Keratinocyte (primary cell): ENCODE results near the gene MGLL. TPM values are rescaled to one million over a fixed set of nuclear protein-coding genes. Genes with fewer than 3 reads are reported as not detected.

ENCODE experiments used
- DNase-seq: peaks from one replicate; pipeline ENCODE4 v3.0.0-alpha.2; 2011; ENCODE audit warnings: low read depth, missing footprints, low spot score
- FAIRE-seq: peaks from 2 replicates; lab custom pipeline; 2011; peaks lifted over from hg19 to GRCh38; lab: Jason Lieb, UNC
- H2AFZ ChIP-seq: 2 replicates; pipeline ENCODE4 v1.6.0; 2012; ENCODE audit warnings: low read length, control low read depth, inconsistent platforms; ENCODE audit not compliant: control insufficient read depth
- H3K27ac ChIP-seq: 2 replicates; pipeline ENCODE4 v1.5.1; 2011; ENCODE audit warnings: low read length; ENCODE audit not compliant: control insufficient read depth, insufficient read depth
- H3K27me3 ChIP-seq: 3 replicates; pipeline ENCODE4 v1.6.0; 2011; ENCODE audit warnings: low read length; ENCODE audit not compliant: control insufficient read depth, insufficient read depth; ENCODE audit errors: extremely low read depth
- H3K36me3 ChIP-seq, 2 experiments: 2 replicates in 1 of 2; 3 replicates in 1 of 2; pipeline ENCODE4 v1.5.1; 2011; ENCODE audit warnings: low read length in 2 of 2, mild to moderate bottlenecking in 1 of 2; ENCODE audit not compliant: control insufficient read depth in 2 of 2, insufficient read depth in 2 of 2; ENCODE audit errors: extremely low read depth in 1 of 2
- H3K4me1 ChIP-seq: 3 replicates; pipeline ENCODE4 v1.5.1; 2011; ENCODE audit warnings: low read length; ENCODE audit not compliant: control insufficient read depth, insufficient read depth; ENCODE audit errors: extremely low read depth
- H3K4me2 ChIP-seq: 3 replicates; pipeline ENCODE4 v1.6.0; 2011; ENCODE audit warnings: low read depth, low read length; ENCODE audit not compliant: control insufficient read depth, insufficient read depth; ENCODE audit errors: extremely low read depth
- H3K4me3 ChIP-seq, 3 experiments: fragments of 200-600 bp in 1 of 3; sonication (generic) in 1 of 3; 2 replicates in 2 of 3; 3 replicates in 1 of 3; pipeline ENCODE4 v1.5.1; 2011 to 2016; ENCODE audit warnings: low read length in 3 of 3, mild to moderate bottlenecking in 3 of 3, control low read depth in 2 of 3, inconsistent platforms in 1 of 3, low read depth in 1 of 3, mixed read lengths in 1 of 3, mixed run types in 1 of 3, moderate library complexity in 1 of 3; ENCODE audit not compliant: control insufficient read depth in 2 of 3, insufficient read depth in 2 of 3; ENCODE audit errors: extremely low read depth in 1 of 3
- H3K79me2 ChIP-seq: 2 replicates; pipeline ENCODE4 v1.6.0; 2012; ENCODE audit warnings: low read length; ENCODE audit not compliant: control insufficient read depth, insufficient read depth
- H3K9ac ChIP-seq: 3 replicates; pipeline ENCODE4 v1.6.0; 2011; ENCODE audit warnings: low read length; ENCODE audit not compliant: control insufficient read depth, insufficient read depth; ENCODE audit errors: extremely low read depth
- H3K9me1 ChIP-seq: 3 replicates; pipeline ENCODE4 v1.6.0; 2011; ENCODE audit warnings: low read length; ENCODE audit not compliant: control insufficient read depth, insufficient read depth; ENCODE audit errors: extremely low read depth
- H3K9me3 ChIP-seq: 2 replicates; pipeline ENCODE4 v1.5.1; 2012; ENCODE audit warnings: low read depth, low read length; ENCODE audit not compliant: control insufficient read depth
- H4K20me1 ChIP-seq: 3 replicates; pipeline ENCODE4 v1.6.0; 2011; ENCODE audit warnings: low read length; ENCODE audit not compliant: control insufficient read depth, insufficient read depth; ENCODE audit errors: extremely low read depth
- CTCF ChIP-seq, 3 experiments: IDR thresholded peaks in 1 of 3; conservative IDR thresholded peaks in 1 of 3; optimal IDR thresholded peaks in 1 of 3; 2 replicates in 2 of 3; 3 replicates in 1 of 3; pipeline versions ENCODE3 to v1.5.1; 2011; ENCODE audit warnings: low read length in 3 of 3, mild to moderate bottlenecking in 3 of 3, moderate library complexity in 2 of 3, control low read depth in 1 of 3, inconsistent platforms in 1 of 3; ENCODE audit not compliant: insufficient read depth in 2 of 3; ENCODE audit errors: extremely low read depth in 1 of 3
- EZH2 ChIP-seq: IDR thresholded peaks from one replicate; pipeline ENCODE4 v1.6.1; 2012; ENCODE audit warnings: inconsistent platforms, mild to moderate bottlenecking, low read length, moderate library complexity
- dilution Hi-C: fragments of 300-500 bp; cut with MboI; formaldehyde crosslinking; loops from one replicate; pipeline ENCODE4 v1.7.0; 2020; ENCODE audit warnings: low sequenced_read_pairs; ENCODE audit not compliant: extremely low pct_ligation_motif_present
- polyA plus RNA-seq, 5 experiments: library from polyadenylated mRNA; depleted of rRNA in 3 of 5; stranded (reverse) in 3 of 5; stranded (forward) in 1 of 5; unstranded in 1 of 5; fragments of >200 nt; gene quantifications; 1 replicate in 1 of 5; 2 replicates in 3 of 5; 3 replicates in 1 of 5; pipeline versions ENCODE4 v1.2.1 to v1.2.3, GENCODE V29; 2011 to 2012; ENCODE audit warnings: missing spikeins in 2 of 5, low read depth in 1 of 5, low replicate concordance in 1 of 5

The MGLL gene
- polyA plus RNA-seq, 1 donor (not counting 4 experiments of a cell fraction or from before 2014, with no cell fraction given), result 17.8 TPM

- no peak overlapping the region for H3K4me3 ChIP-seq
- H3K9ac ChIP-seq, result no peak overlapping the region
- H3K4me1 ChIP-seq, result peaks cover 29% of the 10 kb centered on the region
- H3K27me3 ChIP-seq, result no peaks in the 10 kb centered on the region
- no peak overlapping the region for H3K4me2 ChIP-seq
- dilution Hi-C loops, result no loop called here
- H2AFZ ChIP-seq, result no peak overlapping the region
- H3K79me2 ChIP-seq, result no peaks in the 10 kb centered on the region
- H3K9me3 ChIP-seq, result no peaks in the 10 kb centered on the region
- TF ChIP-seq CTCF (optimal IDR thresholded peaks at IDR 0.05 in 1 of 3, IDR thresholded peaks at IDR 0.05 in 1 of 3, conservative IDR thresholded peaks at IDR 0.05 in 1 of 3; ENCODE audit: extremely low read depth in 1 of 3, insufficient read depth in 2 of 3, low read length in 3 of 3) (no peak), EZH2 (no peak)
- no peak for FAIRE-seq
- H3K27ac ChIP-seq, result no peak overlapping the region
- H3K36me3 ChIP-seq, result peaks cover 1 to 6% of the 10 kb centered on the region in 2 experiments
- no peaks in the 10 kb centered on the region for H3K9me1 ChIP-seq
- no peaks in the 10 kb centered on the region for H4K20me1 ChIP-seq
- no peak for DNase-seq
Measured at GRCh38 chr3:127680146-127680661, 142.1 kb downstream of the MGLL start.

GRCh38 chr3:127679534-127680145 is 142.7 kb downstream of the MGLL start:
- FAIRE-seq (no peak), DNase-seq (no peak)
- H3K79me2 ChIP-seq, result no peaks in the 10 kb centered on the region
- H3K27ac ChIP-seq, result no peak overlapping the region
- H3K36me3 ChIP-seq, result peaks cover 1 to 6% of the 10 kb centered on the region in 2 experiments
- H2AFZ ChIP-seq, result no peak overlapping the region
- H3K9me3 ChIP-seq, result no peaks in the 10 kb centered on the region
- H3K9ac ChIP-seq, result no peak overlapping the region
- no peaks in the 10 kb centered on the region for H3K9me1 ChIP-seq
- peaks cover 29% of the 10 kb centered on the region for H3K4me1 ChIP-seq
- no peaks in the 10 kb centered on the region for H4K20me1 ChIP-seq
- dilution Hi-C loops, result no loop called here
- TF ChIP-seq CTCF (optimal IDR thresholded peaks at IDR 0.05 in 1 of 3, IDR thresholded peaks at IDR 0.05 in 1 of 3, conservative IDR thresholded peaks at IDR 0.05 in 1 of 3; ENCODE audit: extremely low read depth in 1 of 3, insufficient read depth in 2 of 3, low read length in 3 of 3) (no peak), EZH2 (no peak)
- no peaks in the 10 kb centered on the region for H3K27me3 ChIP-seq
- H3K4me3 ChIP-seq, result no peak overlapping the region
- no peak overlapping the region for H3K4me2 ChIP-seq
